HepG2 (cell line): ENCODE data around the gene VAMP3. TPM values are rescaled to one million over a fixed set of nuclear protein-coding genes. Genes with fewer than 3 reads are reported as not detected.

ENCODE experiments used
- ATAC-seq: fragments of 200-7000 bp; cut with Tn5 transposase; 3 replicates; pipeline ENCODE4 v1.9.1; 2020; ENCODE audit warnings: mild to moderate bottlenecking, moderate library complexity
- BruUV-seq: library from RNA; stranded (reverse); fragments of 400-500 nt; replicated peaks from 2 replicates; lab custom pipeline; 2021; lab: Mats Ljungman, UMichigan
- CTCF ChIA-PET: fragments of 300-600 bp; formaldehyde crosslinking; extraction: SDS; loops from one replicate; lab custom pipeline; 2021; ENCODE audit warnings: low total read pairs, inconsistent platforms, low intra/inter-chr PET ratio; lab: Yijun Ruan, JAX
- POLR2A ChIA-PET: fragments of 350-600 bp; sonication (Branson Sonifier 250); formaldehyde crosslinking; loops from one replicate; lab custom pipeline; 2020; ENCODE audit warnings: antibody characterized with exemption, inconsistent platforms; lab: Yijun Ruan, JAX
- DNase-seq: peaks from one replicate; pipeline ENCODE4 v3.0.0-alpha.2; 2015; ENCODE audit warnings: low spot score
- FAIRE-seq: peaks from 3 replicates; lab custom pipeline; 2011; peaks lifted over from hg19 to GRCh38; lab: Jason Lieb, UNC
- H2AFZ ChIP-seq: one replicate; pipeline ENCODE4 v1.6.1; 2011; ENCODE audit warnings: low read length, inconsistent platforms
- H3K27ac ChIP-seq: fragments of 300-600 bp; 3 replicates; pipeline ENCODE4 v1.8.0; 2011; ENCODE audit warnings: mixed run types, mild to moderate bottlenecking, mixed read lengths, low read length, inconsistent platforms; ENCODE audit not compliant: insufficient read depth; ENCODE audit errors: extremely low read length
- H3K27me3 ChIP-seq, 2 experiments: fragments of 200-600 bp in 1 of 2; 2 replicates in 1 of 2; 3 replicates in 1 of 2; pipeline versions ENCODE4 v1.6.0 to v1.8.0; 2011; ENCODE audit warnings: low read length in 2 of 2, mild to moderate bottlenecking in 2 of 2, moderate library complexity in 2 of 2, inconsistent platforms in 1 of 2; ENCODE audit not compliant: insufficient read depth in 2 of 2, control insufficient read depth in 1 of 2
- H3K36me3 ChIP-seq, 2 experiments: fragments of 200-600 bp in 1 of 2; replicated peaks in 1 of 2; 2 replicates in 1 of 2; 3 replicates in 1 of 2; pipeline versions ENCODE4 v1.5.1 to v1.8.0; 2011; ENCODE audit warnings: low read length in 2 of 2, inconsistent platforms in 1 of 2; ENCODE audit not compliant: insufficient read depth in 2 of 2, control insufficient read depth in 1 of 2
- H3K4me1 ChIP-seq: 2 replicates; pipeline ENCODE4 v1.5.1; 2012; ENCODE audit warnings: low read length, inconsistent platforms; ENCODE audit not compliant: insufficient read depth
- H3K4me2 ChIP-seq: 2 replicates; pipeline ENCODE4 v1.6.0; 2011; ENCODE audit warnings: low read depth, low read length, inconsistent platforms
- H3K4me3 ChIP-seq, 3 experiments: fragments of 200-600 bp in 1 of 3; sonication (generic), shearing (Covaris generic) in 1 of 3; replicated peaks in 1 of 3; 2 replicates each; pipeline ENCODE4 v1.5.1; 2011 to 2016; ENCODE audit warnings: low read length in 3 of 3, inconsistent platforms in 2 of 3, low read depth in 2 of 3, mild to moderate bottlenecking in 2 of 3, control low read depth in 1 of 3, mixed read lengths in 1 of 3; ENCODE audit not compliant: insufficient read depth in 1 of 3
- H3K79me2 ChIP-seq: one replicate; pipeline ENCODE4 v1.6.1; 2011; ENCODE audit warnings: low read length, inconsistent platforms; ENCODE audit not compliant: insufficient read depth
- H3K9ac ChIP-seq: 2 replicates; pipeline ENCODE4 v1.6.0; 2011; ENCODE audit warnings: mild to moderate bottlenecking, low read depth, low read length, inconsistent platforms; ENCODE audit not compliant: insufficient read depth
- H3K9me3 ChIP-seq: 2 replicates; pipeline ENCODE4 v1.5.1; 2012; ENCODE audit warnings: mild to moderate bottlenecking, low read length
- H4K20me1 ChIP-seq: 2 replicates; pipeline ENCODE4 v1.6.0; 2011; ENCODE audit warnings: inconsistent platforms, mild to moderate bottlenecking, low read length, moderate library complexity; ENCODE audit not compliant: insufficient read depth
- EZH2 ChIP-seq: conservative IDR thresholded peaks from 2 replicates; pipeline ENCODE4 v1.6.1; 2012; ENCODE audit warnings: mild to moderate bottlenecking, low read depth, low read length, moderate library complexity
- MIXL1 ChIP-seq: IDR thresholded peaks from 2 replicates; pipeline ENCODE4 v1.6.1; 2016
- SAFB2 ChIP-seq: sonication (generic); formaldehyde crosslinking; IDR thresholded peaks from 2 replicates; pipeline ENCODE4 v1.5.1; 2020; ENCODE audit warnings: missing genetic modification reagents, low read depth, mild to moderate bottlenecking, borderline replicate concordance
- SKI ChIP-seq: fragments of 450-650 bp; IDR thresholded peaks from one replicate; pipeline ENCODE4 v1.6.1; 2018; ENCODE audit warnings: mild to moderate bottlenecking; ENCODE audit not compliant: partially characterized antibody
- SMC3 ChIP-seq: IDR thresholded peaks from 2 replicates; pipeline ENCODE4 v1.6.1; 2011; ENCODE audit warnings: low read length, improper control_type of control experiment
- SRSF4 ChIP-seq: fragments of 200-400 bp; formaldehyde crosslinking; IDR thresholded peaks from one replicate; pipeline ENCODE4 v1.6.1; 2018; ENCODE audit warnings: mild to moderate bottlenecking, low read depth, low read length, moderate library complexity; ENCODE audit not compliant: poor library complexity, severe bottlenecking
- TBX3 ChIP-seq: fragments of 450-650 bp; IDR thresholded peaks from 2 replicates; pipeline ENCODE4 v1.6.1; 2017; ENCODE audit warnings: antibody characterized with exemption, mild to moderate bottlenecking, inconsistent platforms, borderline replicate concordance
- ZGPAT ChIP-seq: IDR thresholded peaks from 2 replicates; pipeline ENCODE4 v1.6.1; 2016; ENCODE audit warnings: mild to moderate bottlenecking
- ZNF496 ChIP-seq: sonication (generic); formaldehyde crosslinking; IDR thresholded peaks from 2 replicates; pipeline ENCODE4 v1.8.1; 2023; ENCODE audit warnings: mild to moderate bottlenecking, moderate library complexity, missing genetic modification reagents; ENCODE audit not compliant: insufficient replicate concordance
- WGBS: methylation state at CpG from one replicate; pipeline ENCODE4 v1.1.6; 2017; ENCODE audit warnings: low lambda C conversion rate; 5-methylcytosine and 5-hydroxymethylcytosine counted together
- in situ Hi-C: cut with HindIII; loops from 2 replicates; pipeline ENCODE4 v1.10.0; 2017; ENCODE audit warnings: low pct_unique_long_range_greater_than_20kb; ENCODE audit not compliant: extremely low pct_ligation_motif_present
- intact Hi-C: fragments of 100-400 bp; cut with micrococcal nuclease; formaldehyde crosslinking; loops from one replicate; pipeline ENCODE4 v1.10.0; 2022; ENCODE audit not compliant: unreplicated experiment
- polyA plus RNA-seq, 8 experiments: library from polyadenylated mRNA; depleted of rRNA in 3 of 8; stranded (reverse) in 7 of 8; unstranded in 1 of 8; fragments of >200 nt; fragmentation: Illumina TruSeq in 4 of 8; extraction: Trizol in 4 of 8; gene quantifications; 2 replicates each; pipeline versions ENCODE4 v1.2.1 to v1.2.3, GENCODE V29; 2011 to 2016; ENCODE audit warnings: low read depth in 4 of 8, missing spikeins in 1 of 8, mixed read lengths in 1 of 8; ENCODE audit not compliant: insufficient read depth in 1 of 8
- total RNA-seq, 5 experiments: library from RNA; depleted of rRNA; stranded (reverse); fragments of >200 nt; fragmentation: Illumina TruSeq; extraction: Trizol; gene quantifications; 2 replicates each; pipeline ENCODE4 v1.2.3, GENCODE V29; 2016; ENCODE audit warnings: low read depth in 1 of 5
- TF ChIP-seq, protein P1 (sequence below): sonication (generic); formaldehyde crosslinking; IDR thresholded peaks from 2 replicates; pipeline ENCODE4 v1.8.0; 2022; ENCODE audit warnings: missing genetic modification reagents, mild to moderate bottlenecking, borderline replicate concordance
- TF ChIP-seq, protein P2 (sequence below): sonication (generic); formaldehyde crosslinking; IDR thresholded peaks from 2 replicates; pipeline ENCODE4 v1.8.0; 2022; ENCODE audit warnings: mild to moderate bottlenecking, missing genetic modification reagents, borderline replicate concordance

VAMP3 gene
- total and polyA plus RNA-seq, 2 of the 13 experiments (the other 11 are each of a cell fraction or from before 2014, with no cell fraction given) = 75.3 to 88.7 TPM

GRCh38 chr1:7751174-7751573, 19.9 kb upstream of the VAMP3 start:
- WGBS = 97% methylated on average over 11 of the region's 11 CpGs
- H3K27ac ChIP-seq = no peak overlapping the region
- H4K20me1 ChIP-seq = no peaks in the 10 kb centered on the region
- no TSS peak for BruUV-seq
- ChIA-PET CTCF (interaction anchor here (9.0 kb wide), 1 partner anchor 81 kb away, joined by 226 read pairs; no protein-coding TSS in a partner anchor), POLR2A (interaction anchor here (2.0 to 2.5 kb wide), 3 partner anchors 47 to 84 kb away, joined by 7 to 11 read pairs (median 7); no protein-coding TSS in a partner anchor)
- in situ Hi-C loops = loop anchor here (5.0 kb wide), 1 partner anchor 79 kb away; no protein-coding TSS in a partner anchor
- ATAC-seq = no peak
- no peak for TF ChIP-seq ZGPAT (CRISPR knock-in tag)
- TF ChIP-seq, protein P1, sequence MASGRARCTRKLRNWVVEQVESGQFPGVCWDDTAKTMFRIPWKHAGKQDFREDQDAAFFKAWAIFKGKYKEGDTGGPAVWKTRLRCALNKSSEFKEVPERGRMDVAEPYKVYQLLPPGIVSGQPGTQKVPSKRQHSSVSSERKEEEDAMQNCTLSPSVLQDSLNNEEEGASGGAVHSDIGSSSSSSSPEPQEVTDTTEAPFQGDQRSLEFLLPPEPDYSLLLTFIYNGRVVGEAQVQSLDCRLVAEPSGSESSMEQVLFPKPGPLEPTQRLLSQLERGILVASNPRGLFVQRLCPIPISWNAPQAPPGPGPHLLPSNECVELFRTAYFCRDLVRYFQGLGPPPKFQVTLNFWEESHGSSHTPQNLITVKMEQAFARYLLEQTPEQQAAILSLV (CRISPR knock-in tag) = no peak
- TF ChIP-seq SMC3 = no peak
- no peak for TF ChIP-seq SAFB2 (CRISPR knock-in tag)
- TF ChIP-seq TBX3 = no peak
- TF ChIP-seq, protein P2, sequence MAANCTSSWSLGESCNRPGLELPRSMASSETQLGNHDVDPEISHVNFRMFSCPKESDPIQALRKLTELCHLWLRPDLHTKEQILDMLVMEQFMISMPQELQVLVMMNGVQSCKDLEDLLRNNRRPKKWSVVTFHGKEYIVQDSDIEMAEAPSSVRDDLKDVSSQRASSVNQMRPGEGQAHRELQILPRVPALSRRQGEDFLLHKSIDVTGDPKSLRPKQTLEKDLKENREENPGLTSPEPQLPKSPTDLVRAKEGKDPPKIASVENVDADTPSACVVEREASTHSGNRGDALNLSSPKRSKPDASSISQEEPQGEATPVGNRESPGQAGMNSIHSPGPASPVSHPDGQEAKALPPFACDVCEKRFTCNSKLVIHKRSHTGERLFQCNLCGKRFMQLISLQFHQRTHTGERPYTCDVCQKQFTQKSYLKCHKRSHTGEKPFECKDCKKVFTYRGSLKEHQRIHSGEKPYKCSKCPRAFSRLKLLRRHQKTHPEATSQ (CRISPR knock-in tag) = no peak
- no peak for TF ChIP-seq ZNF496 (CRISPR knock-in tag)
- no peak for TF ChIP-seq SKI
- TF ChIP-seq SRSF4 = no peak
- no peak for TF ChIP-seq MIXL1
- TF ChIP-seq EZH2 = no peak
- H3K9ac ChIP-seq = no peak overlapping the region
- peaks cover 4 to 19% of the 10 kb centered on the region in 2 experiments; a peak in 4 of 5 replicates for H3K36me3 ChIP-seq
- H3K27me3 ChIP-seq = no peaks in the 10 kb centered on the region
- H2AFZ ChIP-seq = no peak overlapping the region
- H3K4me1 ChIP-seq = peaks cover 34% of the 10 kb centered on the region
- intact Hi-C loops = loop anchor here (10.0 kb wide), 1 partner anchor 46 kb away; no protein-coding TSS in a partner anchor
- no peaks in the 10 kb centered on the region for H3K79me2 ChIP-seq
- no peaks in the 10 kb centered on the region for H3K9me3 ChIP-seq
- no peak for DNase-seq
- no peak for FAIRE-seq
- no peak overlapping the region for H3K4me2 ChIP-seq
- H3K4me3 ChIP-seq = no peak overlapping the region
